IMR-90 (cell line): ENCODE data around the gene ALDH1A1. TPM values are rescaled to one million over a fixed set of nuclear protein-coding genes. Genes with fewer than 3 reads are reported as not detected.

Experiments used
- ATAC-seq: fragments of 200-7000 bp; cut with Tn5 transposase; 2 replicates; pipeline ENCODE4 v1.9.1; 2020; ENCODE audit warnings: low read depth, mild to moderate bottlenecking, moderate library complexity
- BruUV-seq: library from RNA; stranded (reverse); fragments of 400-500 nt; replicated peaks from 2 replicates; lab custom pipeline; 2021; lab: Mats Ljungman, UMichigan
- CTCF ChIA-PET: fragments of 300-600 bp; formaldehyde crosslinking; extraction: SDS; loops from one replicate; lab custom pipeline; 2021; ENCODE audit warnings: antibody characterized with exemption; lab: Yijun Ruan, JAX
- POLR2A ChIA-PET: fragments of 300-600 bp; sonication (Branson Sonifier 250); formaldehyde crosslinking; loops from one replicate; lab custom pipeline; 2022; ENCODE audit warnings: antibody characterized with exemption; ENCODE audit not compliant: unreplicated experiment; lab: Charles Lee
- DNase-seq: peaks from one replicate; pipeline ENCODE4 v3.0.0; 2013
- H2AFZ ChIP-seq: replicated peaks from 2 replicates; pipeline ENCODE3; 2013; ENCODE audit warnings: low read length, mild to moderate bottlenecking; ENCODE audit not compliant: poor library complexity
- H2AK5ac ChIP-seq: 2 replicates; pipeline ENCODE4 v1.6.1; 2013; ENCODE audit warnings: low read depth, low read length, inconsistent platforms
- H2AK9ac ChIP-seq: replicated peaks from 2 replicates; pipeline ENCODE3; 2013; ENCODE audit warnings: mild to moderate bottlenecking, low read depth, low read length, moderate library complexity; ENCODE audit not compliant: poor library complexity
- H2BK120ac ChIP-seq: 2 replicates; pipeline ENCODE4 v1.6.1; 2013; ENCODE audit warnings: low read depth, low read length, inconsistent platforms
- H2BK15ac ChIP-seq: 3 replicates; pipeline ENCODE4 v1.6.1; 2013; ENCODE audit warnings: low read depth, low read length, inconsistent platforms
- H2BK20ac ChIP-seq: 2 replicates; pipeline ENCODE4 v1.6.1; 2013; ENCODE audit warnings: low read depth, mild to moderate bottlenecking, inconsistent platforms, low read length, moderate library complexity
- H2BK5ac ChIP-seq: 2 replicates; pipeline ENCODE4 v1.6.1; 2013; ENCODE audit warnings: mild to moderate bottlenecking, low read depth, low read length, inconsistent platforms; ENCODE audit not compliant: poor library complexity, severe bottlenecking
- H3K14ac ChIP-seq: replicated peaks from 2 replicates; pipeline ENCODE4 v1.6.1; 2013; ENCODE audit warnings: low read depth, low read length, inconsistent platforms
- H3K18ac ChIP-seq: 2 replicates; pipeline ENCODE4 v1.6.1; 2013; ENCODE audit warnings: low read depth, low read length, control low read depth
- H3K23ac ChIP-seq: 2 replicates; pipeline ENCODE4 v1.6.1; 2013; ENCODE audit warnings: low read depth, low read length, inconsistent platforms
- H3K27ac ChIP-seq: 2 replicates; pipeline ENCODE4 v1.5.1; 2013; ENCODE audit warnings: mild to moderate bottlenecking, control low read depth, low read length; ENCODE audit not compliant: insufficient read depth
- H3K27me3 ChIP-seq: 2 replicates; pipeline ENCODE4 v1.6.1; 2013; ENCODE audit warnings: low read length; ENCODE audit not compliant: control insufficient read depth, insufficient read depth
- H3K36me3 ChIP-seq: 2 replicates; pipeline ENCODE4 v1.6.1; 2013; ENCODE audit warnings: low read length, mixed read lengths; ENCODE audit not compliant: control insufficient read depth, insufficient read depth
- H3K4ac ChIP-seq: 2 replicates; pipeline ENCODE4 v1.6.1; 2013; ENCODE audit warnings: low read depth, low read length, inconsistent platforms
- H3K4me1 ChIP-seq: 2 replicates; pipeline ENCODE4 v1.6.1; 2013; ENCODE audit warnings: low read length, mixed read lengths; ENCODE audit not compliant: control insufficient read depth, insufficient read depth
- H3K4me2 ChIP-seq: 2 replicates; pipeline ENCODE4 v1.6.1; 2013; ENCODE audit warnings: low read depth, mild to moderate bottlenecking, control low read depth, low read length, moderate library complexity
- H3K4me3 ChIP-seq: 2 replicates; pipeline ENCODE4 v1.5.1; 2013; ENCODE audit warnings: low read depth, mild to moderate bottlenecking, control low read depth, low read length, moderate library complexity; ENCODE audit not compliant: insufficient read depth
- H3K56ac ChIP-seq: 2 replicates; pipeline ENCODE4 v1.6.1; 2013; ENCODE audit warnings: low read length, inconsistent platforms; ENCODE audit not compliant: insufficient read depth; ENCODE audit errors: extremely low read depth
- H3K79me1 ChIP-seq, 2 experiments: 2 replicates each; pipeline ENCODE4 v1.6.1; 2013; ENCODE audit warnings: low read length in 2 of 2, inconsistent platforms in 1 of 2, low read depth in 1 of 2
- H3K9ac ChIP-seq: 2 replicates; pipeline ENCODE4 v1.6.1; 2013; ENCODE audit warnings: low read depth, low read length, control low read depth
- H3K9me1 ChIP-seq: 2 replicates; pipeline ENCODE4 v1.6.1; 2013; ENCODE audit warnings: low read length, inconsistent platforms; ENCODE audit not compliant: insufficient read depth
- H3K9me3 ChIP-seq: 2 replicates; pipeline ENCODE4 v1.6.1; 2013; ENCODE audit warnings: low read length; ENCODE audit not compliant: control insufficient read depth, insufficient read depth
- H4K20me1 ChIP-seq: 2 replicates; pipeline ENCODE4 v1.6.1; 2013; ENCODE audit warnings: low read length, inconsistent platforms; ENCODE audit not compliant: insufficient read depth
- H4K5ac ChIP-seq: 2 replicates; pipeline ENCODE4 v1.6.1; 2013; ENCODE audit warnings: mild to moderate bottlenecking, low read depth, low read length, control low read depth
- H4K8ac ChIP-seq, 2 experiments: 2 replicates each; pipeline ENCODE4 v1.6.1; 2013; ENCODE audit warnings: low read depth in 2 of 2, low read length in 2 of 2, control low read depth in 1 of 2, inconsistent platforms in 1 of 2
- H4K91ac ChIP-seq: 2 replicates; pipeline ENCODE4 v1.6.1; 2013; ENCODE audit warnings: low read depth, low read length, inconsistent platforms; ENCODE audit not compliant: insufficient read depth
- CEBPB ChIP-seq: IDR thresholded peaks from 2 replicates; pipeline ENCODE4 v1.6.1; 2012; ENCODE audit warnings: low read depth, low read length, improper control_type of control experiment
- RCOR1 ChIP-seq: IDR thresholded peaks from 2 replicates; pipeline ENCODE4 v1.6.1; 2012; ENCODE audit warnings: mild to moderate bottlenecking, low read length, improper control_type of control experiment; ENCODE audit not compliant: insufficient replicate concordance
- WGBS, 2 experiments: methylation state at CpG; one replicate each; pipeline versions ENCODE4 v1.1.5 to v1.1.7; 2013; ENCODE audit warnings: missing lambda C conversion rate in 2 of 2; ENCODE audit not compliant: insufficient read length in 1 of 2; ENCODE audit errors: extremely low coverage in 2 of 2; 5-methylcytosine and 5-hydroxymethylcytosine counted together
- dilution Hi-C: fragments of 300-500 bp; cut with HindIII; formaldehyde crosslinking; loops from one replicate; pipeline ENCODE4 v1.14.3; 2018; ENCODE audit warnings: low sequenced_read_pairs; ENCODE audit not compliant: unreplicated experiment
- in situ Hi-C: fragments of 300-500 bp; cut with MboI; formaldehyde crosslinking; loops from 3 replicates; pipeline ENCODE4 v1.14.3; 2019; ENCODE audit warnings: low sequenced_read_pairs, inconsistent platforms, mixed read lengths
- intact Hi-C: fragments of 100-400 bp; cut with micrococcal nuclease; formaldehyde crosslinking; loops from 2 replicates; pipeline ENCODE4 v1.10.0; 2022
- polyA plus RNA-seq, 3 experiments: library from polyadenylated mRNA; depleted of rRNA; stranded (reverse); fragments of >200 nt; gene quantifications; 2 replicates each; pipeline ENCODE4 v1.2.3, GENCODE V29; 2012; ENCODE audit warnings: low replicate concordance in 1 of 3
- total RNA-seq: library from RNA; depleted of rRNA; stranded (reverse); fragments of >200 nt; gene quantifications from 2 replicates; pipeline ENCODE4 v1.2.3, GENCODE V29; 2012

ALDH1A1 gene
- total and polyA plus RNA-seq, 2 of the 4 experiments (the other 2 are of a cell fraction): not detected

- no peak for TF ChIP-seq RCOR1
Observed at GRCh38 chr9:72912476-72913381, 40.1 kb downstream of the ALDH1A1 start (continued).

- Histone ChIP-seq H3K56ac (no peak overlapping the region), H3K4me3 (no peak overlapping the region), H4K91ac (no peak overlapping the region), H4K5ac (no peak overlapping the region), H4K8ac (no peak overlapping the region), H3K18ac (no peak overlapping the region), H3K36me3 (no peaks in the 10 kb centered on the region), H2AFZ (no peak overlapping the region), H2AK5ac (no peak overlapping the region), H3K4ac (no peak overlapping the region), H3K4me2 (no peak overlapping the region), H3K14ac (no peak overlapping the region), H2BK15ac (no peak overlapping the region), H3K9ac (no peak overlapping the region), H4K20me1 (no peaks in the 10 kb centered on the region), H3K27me3 (no peaks in the 10 kb centered on the region; the same call in 1 of the 2 replicates), H2BK20ac (no peak overlapping the region), H3K9me3 (no peaks in the 10 kb centered on the region), H3K9me1 (no peaks in the 10 kb centered on the region), H2BK120ac (no peak overlapping the region), H2AK9ac (no peak overlapping the region), H3K23ac (no peak overlapping the region), H2BK5ac (no peak overlapping the region), H3K27ac (no peak overlapping the region), H3K4me1 (no peaks in the 10 kb centered on the region), H3K79me1 (no peaks in the 10 kb centered on the region)
- no peak for TF ChIP-seq CEBPB
- dilution Hi-C loops (no loop called here), in situ Hi-C loops (no loop called here), intact Hi-C loops (no loop called here)
- ChIA-PET POLR2A (interaction anchor here (0.5 kb wide), 1 partner anchor 958 kb away, joined by 3 read pairs; no protein-coding TSS in a partner anchor), CTCF (interaction anchor here (1.0 kb wide), 1 partner anchor 9 kb away, joined by 3 read pairs; no protein-coding TSS in a partner anchor)
- DNase-seq (no peak), ATAC-seq (no peak)
- no TSS peak for BruUV-seq
- no CpG with 5 or more reads among the region's 2 CpGs for WGBS, 2 experiments
Observed at GRCh38 chr9:72911816-72912215, 41.0 kb downstream of the ALDH1A1 start.
